ENCODE data around the gene C19orf44. TPM values are rescaled to one million over a fixed set of nuclear protein-coding genes. Genes with fewer than 3 reads are reported as not detected.
A peak's percentile ranks its signal among the peaks of the same experiment; 100 is the strongest.

C19orf44 gene
- total and polyA plus RNA-seq, 8 donors = 2.4 to 40.3 (median 3.8) TPM; not detected in 1

GRCh38 chr19:16460454-16460853, 35.7 kb upstream of the C19orf44 start:
- intact Hi-C loops (cut with DNase I; ENCODE audit: low total_unique reads) = no loop called here
- WGBS, 5 donors = 74 to 86% (median 82%) methylated on average over 7 to 8 of the region's 8 CpGs
- Histone ChIP-seq H3K36me3 (peaks cover 0 to 4% (median 0%) of the 10 kb centered on the region in 4 donors), H3K4me3 (no peak overlapping the region), H3K27ac (no peak overlapping the region), H3K27me3 (no peaks in the 10 kb centered on the region), H3K9me3 (no peaks in the 10 kb centered on the region), H3K4me1 (peaks cover 43 to 85% (median 58%) of the 10 kb centered on the region in 4 donors)
- no peak for DNase-seq
- TF ChIP-seq CTCF (IDR thresholded peaks at IDR 0.05) (no peak), POLR2AphosphoS5 (IDR thresholded peaks at IDR 0.05) (no peak), EP300 (IDR thresholded peaks at IDR 0.05) (no peak), POLR2A (IDR thresholded peaks at IDR 0.05) (no peak)

DNA sequence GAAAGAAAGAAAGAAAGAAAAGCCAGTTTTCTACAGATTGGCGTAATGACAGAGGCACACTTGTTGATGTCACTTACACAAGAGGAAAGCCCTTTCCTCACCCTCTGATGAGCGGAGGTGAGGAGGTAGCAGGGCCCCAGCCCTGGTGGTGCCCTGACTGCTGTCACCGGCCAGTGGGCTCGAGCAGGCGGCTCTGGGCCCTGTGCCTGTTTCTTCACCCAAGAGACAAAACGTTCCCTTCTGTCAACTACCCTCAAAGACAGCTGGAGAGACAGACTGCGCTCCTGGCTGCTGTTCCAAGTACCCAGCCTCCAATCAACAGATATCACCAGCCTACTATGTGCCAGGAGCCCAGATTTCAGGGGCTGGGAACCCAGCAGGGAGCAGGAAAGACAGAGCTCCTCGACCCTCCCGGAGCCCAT, 34.6 kb upstream of the C19orf44 start:
- Histone ChIP-seq H3K9me3 (no peaks in the 10 kb centered on the region), H3K4me1 (peaks cover 40 to 87% (median 58%) of the 10 kb centered on the region in 4 donors), H3K27me3 (no peaks in the 10 kb centered on the region), H3K27ac (peak overlapping the region in 1 of 5 donors; percentile 42), H3K36me3 (peaks cover 0 to 4% (median 0%) of the 10 kb centered on the region in 4 donors), H3K4me3 (no peak overlapping the region)
- no peak for DNase-seq
- WGBS, 5 donors = 76 to 86% (median 84%) methylated on average over 7 to 9 of the region's 9 CpGs
- intact Hi-C loops (cut with DNase I; ENCODE audit: low total_unique reads) = no loop called here
- no peak for TF ChIP-seq POLR2A (IDR thresholded peaks at IDR 0.05)
- no peak for TF ChIP-seq POLR2AphosphoS5 (IDR thresholded peaks at IDR 0.05)
- no peak for TF ChIP-seq EP300 (IDR thresholded peaks at IDR 0.05)
- no peak for TF ChIP-seq CTCF (IDR thresholded peaks at IDR 0.05)

GRCh38 chr19:16462757-16463250, 33.4 kb upstream of the C19orf44 start:
- peak in 1 of 2 donors; percentile 66 for DNase-seq
- intact Hi-C loops (cut with DNase I; ENCODE audit: low total_unique reads) = no loop called here

GRCh38 chr19:16463341-16463990, 32.7 kb upstream of the C19orf44 start:
- intact Hi-C loops (cut with DNase I; ENCODE audit: low total_unique reads) = no loop called here
- DNase-seq = no peak
- Histone ChIP-seq H3K27ac (no peak overlapping the region), H3K9me3 (no peaks in the 10 kb centered on the region), H3K36me3 (peaks cover 0 to 4% (median 0%) of the 10 kb centered on the region in 4 donors), H3K27me3 (no peaks in the 10 kb centered on the region), H3K4me1 (peaks cover 21 to 84% (median 52%) of the 10 kb centered on the region in 4 donors), H3K4me3 (no peak overlapping the region)
- 75 to 83% (median 77%) methylated on average over 6 of the region's 6 CpGs for WGBS, 5 donors
- TF ChIP-seq CTCF (IDR thresholded peaks at IDR 0.05) (no peak), POLR2A (IDR thresholded peaks at IDR 0.05) (no peak), POLR2AphosphoS5 (IDR thresholded peaks at IDR 0.05) (no peak), EP300 (IDR thresholded peaks at IDR 0.05) (no peak)

More at GRCh38 chr19:16462757-16463250, 33.4 kb upstream of the C19orf44 start:
- peaks cover 28 to 85% (median 54%) of the 10 kb centered on the region in 4 donors for H3K4me1 ChIP-seq
- 48 to 60% (median 52%) methylated on average over 6 of the region's 6 CpGs for WGBS, 5 donors
- no peaks in the 10 kb centered on the region for H3K27me3 ChIP-seq
- TF ChIP-seq POLR2AphosphoS5 (IDR thresholded peaks at IDR 0.05) (peak in 1 of 3 donors; percentile 29), POLR2A (IDR thresholded peaks at IDR 0.05) (no peak)
- no peak overlapping the region for H3K4me3 ChIP-seq
- peak overlapping the region in 1 of 5 donors; percentile 42 for H3K27ac ChIP-seq
- H3K9me3 ChIP-seq = no peaks in the 10 kb centered on the region
- peaks cover 0 to 4% (median 0%) of the 10 kb centered on the region in 4 donors for H3K36me3 ChIP-seq
